ENCODE results near the gene IL1RL1.

GRCh38 chr2:102317715-102318114 lies 6.4 kb downstream of the IL1RL1 start:
- no peak for TF ChIP-seq EZH2 (IDR thresholded peaks at IDR 0.05; ENCODE audit: borderline replicate concordance, low read length)
- TF ChIP-seq, protein P1, sequence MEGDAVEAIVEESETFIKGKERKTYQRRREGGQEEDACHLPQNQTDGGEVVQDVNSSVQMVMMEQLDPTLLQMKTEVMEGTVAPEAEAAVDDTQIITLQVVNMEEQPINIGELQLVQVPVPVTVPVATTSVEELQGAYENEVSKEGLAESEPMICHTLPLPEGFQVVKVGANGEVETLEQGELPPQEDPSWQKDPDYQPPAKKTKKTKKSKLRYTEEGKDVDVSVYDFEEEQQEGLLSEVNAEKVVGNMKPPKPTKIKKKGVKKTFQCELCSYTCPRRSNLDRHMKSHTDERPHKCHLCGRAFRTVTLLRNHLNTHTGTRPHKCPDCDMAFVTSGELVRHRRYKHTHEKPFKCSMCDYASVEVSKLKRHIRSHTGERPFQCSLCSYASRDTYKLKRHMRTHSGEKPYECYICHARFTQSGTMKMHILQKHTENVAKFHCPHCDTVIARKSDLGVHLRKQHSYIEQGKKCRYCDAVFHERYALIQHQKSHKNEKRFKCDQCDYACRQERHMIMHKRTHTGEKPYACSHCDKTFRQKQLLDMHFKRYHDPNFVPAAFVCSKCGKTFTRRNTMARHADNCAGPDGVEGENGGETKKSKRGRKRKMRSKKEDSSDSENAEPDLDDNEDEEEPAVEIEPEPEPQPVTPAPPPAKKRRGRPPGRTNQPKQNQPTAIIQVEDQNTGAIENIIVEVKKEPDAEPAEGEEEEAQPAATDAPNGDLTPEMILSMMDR (IDR thresholded peaks at IDR 0.05; ENCODE audit: low read length): no peak

Measured in OCI-LY1 (cell line).